HG03039 (cell line): ENCODE data around the gene NUDT19.
"Not testable (repeated sequence)": the region's sequence is repeated elsewhere in the genome, so short reads cannot be mapped to it uniquely, and the experiment has no call there.

ENCODE experiments used
- ATAC-seq: cut with Tn5 transposase; IDR thresholded peaks from one replicate; pipeline ENCODE4 v1.9.1; 2021; ENCODE audit warnings: mild to moderate bottlenecking, moderate library complexity; ENCODE audit not compliant: unreplicated experiment

The NUDT19 gene

GRCh38 chr19:32691291-32691951, at the start of gene NUDT19:
Gene NUDT19, plus strand, starts transcription at chr19:32691821. Its CDS starts 140 bp downstream, at chr19:32691961.
- ATAC-seq: peak; percentile 76

GRCh38 chr19:32642771-32643170, 48.9 kb upstream of the NUDT19 start:
- no peak for ATAC-seq

- no peak for ATAC-seq
These were observed 45.1 kb upstream of the NUDT19 start for GRCh38 chr19:32646556-32646955.

GRCh38 chr19:32647361-32647760, 44.3 kb upstream of the NUDT19 start:
- no peak for ATAC-seq

GRCh38 chr19:32649751-32650150, 41.9 kb upstream of the NUDT19 start:
- no peak for ATAC-seq

GRCh38 chr19:32650671-32651070, 41.0 kb upstream of the NUDT19 start:
- ATAC-seq: no peak

GRCh38 chr19:32651729-32652140, 39.9 kb upstream of the NUDT19 start:
- ATAC-seq: no peak

GRCh38 chr19:32652331-32652730, 39.3 kb upstream of the NUDT19 start:
- ATAC-seq: not testable (repeated sequence)

GRCh38 chr19:32652894-32653598, 38.6 kb upstream of the NUDT19 start:
- no peak for ATAC-seq

- no peak for ATAC-seq
These were observed 38.1 kb upstream of the NUDT19 start for GRCh38 chr19:32653599-32653915.

- not testable (repeated sequence) for ATAC-seq
These were observed 35.2 kb upstream of the NUDT19 start for GRCh38 chr19:32656379-32656778.

- ATAC-seq: no peak
These were observed 33.5 kb upstream of the NUDT19 start for GRCh38 chr19:32658075-32658474.

GRCh38 chr19:32658527-32658926, 33.1 kb upstream of the NUDT19 start:
- ATAC-seq: no peak

GRCh38 chr19:32661318-32661717, 30.3 kb upstream of the NUDT19 start:
- no peak for ATAC-seq

- ATAC-seq: no peak
These were observed 29.4 kb upstream of the NUDT19 start for GRCh38 chr19:32662186-32662585.

- no peak for ATAC-seq
These were observed 25.5 kb upstream of the NUDT19 start for GRCh38 chr19:32666084-32666483.

- no peak for ATAC-seq
These were observed 22.3 kb upstream of the NUDT19 start for GRCh38 chr19:32669310-32669709.

GRCh38 chr19:32671883-32672593, 19.6 kb upstream of the NUDT19 start:
- ATAC-seq: no peak

- no peak for ATAC-seq
These were observed 18.8 kb upstream of the NUDT19 start for GRCh38 chr19:32672841-32673240.

- ATAC-seq: no peak
These were observed 18.0 kb upstream of the NUDT19 start for GRCh38 chr19:32673573-32673972.

GRCh38 chr19:32674153-32674930, 17.3 kb upstream of the NUDT19 start:
- no peak for ATAC-seq
